C4-2B (cell line): Measurements from ENCODE around the gene EFEMP2.

ENCODE experiments used
- CTCF ChIP-seq: fragments of 450-650 bp; conservative IDR thresholded peaks from 2 replicates; pipeline ENCODE4 v1.5.1; 2017; ENCODE audit warnings: mild to moderate bottlenecking
- ZFX ChIP-seq: fragments of 450-650 bp; IDR thresholded peaks from 2 replicates; pipeline ENCODE4 v1.6.1; 2017

- TF ChIP-seq CTCF (no peak), ZFX (no peak)
Observed at GRCh38 chr11:65882120-65883057, 9.8 kb upstream of the EFEMP2 start.
